GM19324 (cell line): ENCODE measurements around the gene UBE2D1.
A peak's percentile ranks its signal among the peaks of the same experiment; 100 is the strongest.

ENCODE experiments used
- ATAC-seq: cut with Tn5 transposase; IDR thresholded peaks from one replicate; pipeline ENCODE4 v1.9.1; 2021; ENCODE audit warnings: mild to moderate bottlenecking, moderate library complexity; ENCODE audit not compliant: unreplicated experiment, low FRiP score

UBE2D1 gene

DNA sequence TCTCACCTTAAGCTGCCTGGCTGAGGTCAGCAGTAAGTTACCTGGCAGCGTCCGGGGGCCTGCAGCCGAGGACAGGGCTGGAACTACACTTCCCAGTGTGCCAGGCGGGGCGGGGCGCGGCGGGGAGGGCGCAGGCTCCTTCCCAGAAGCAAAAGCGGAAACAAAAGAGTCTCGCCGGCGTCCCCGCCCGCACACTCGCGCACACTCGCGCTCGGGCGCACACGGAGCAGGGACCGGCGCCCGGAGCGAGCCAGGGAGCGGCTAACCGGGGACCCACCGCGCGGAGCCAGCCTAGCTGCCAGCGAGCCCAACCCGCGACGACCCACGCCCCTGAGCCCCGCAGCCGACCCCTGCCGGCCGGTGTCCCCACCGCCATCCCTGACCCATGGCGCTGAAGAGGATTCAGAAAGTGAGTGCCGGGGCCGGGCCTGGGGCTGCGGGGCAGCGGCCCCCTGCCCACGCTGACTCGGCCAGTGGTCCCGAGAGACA lies at the start of gene UBE2D1:
UBE2D1 (plus strand) TSS at position 190 of the 489 bp plus-strand sequence; CDS start at position 386, 196 bp downstream.
- ATAC-seq: peak; percentile 99

DNA sequence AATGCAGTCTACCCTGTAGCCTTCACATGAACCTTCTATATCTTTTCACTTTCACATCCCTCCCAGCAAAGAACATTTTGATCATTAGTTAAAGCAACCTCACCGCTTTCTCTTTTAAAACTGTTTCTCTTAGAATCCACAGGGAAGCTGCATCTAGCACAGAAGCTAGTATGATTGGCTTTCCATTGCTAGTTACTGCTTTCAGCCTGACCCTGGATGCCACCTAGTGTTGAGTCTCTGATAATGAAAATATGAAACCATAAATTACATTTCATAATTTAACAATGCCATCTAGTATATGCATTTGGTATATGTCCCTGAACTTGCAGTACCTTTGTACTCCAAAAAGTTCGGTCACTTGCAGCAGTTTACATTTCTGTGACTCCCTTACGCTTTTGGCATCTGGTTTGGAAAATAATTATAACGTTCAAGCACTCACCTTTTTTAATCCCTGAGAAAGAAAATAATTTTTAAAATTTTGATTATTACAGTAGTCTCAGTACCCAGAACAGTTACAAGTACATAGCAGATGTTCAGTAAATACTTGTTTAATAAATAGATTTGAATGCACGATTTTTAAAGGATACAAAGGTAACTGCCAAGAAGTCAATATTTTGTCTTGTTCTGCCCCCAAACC lies 43.1 kb upstream of the UBE2D1 start:
- ATAC-seq: peak; percentile 70

DNA sequence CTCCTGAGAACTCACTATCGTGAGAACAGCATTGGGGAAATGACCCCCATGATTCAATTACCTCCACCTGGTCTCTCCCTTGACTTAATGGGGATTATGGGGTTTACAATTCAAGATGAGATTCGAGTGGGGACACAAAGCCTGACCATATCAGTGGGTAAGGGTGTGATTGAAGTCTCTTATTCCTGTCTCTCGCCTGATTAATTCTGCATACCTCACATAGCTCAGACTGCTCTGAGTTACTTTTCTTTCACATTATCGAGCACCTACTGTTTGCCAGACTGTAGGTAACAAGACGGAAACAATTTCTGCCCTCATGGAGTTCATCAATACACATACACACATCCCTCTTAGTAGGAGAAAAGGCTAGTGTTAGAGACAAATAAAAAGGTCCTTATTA lies 40.8 kb upstream of the UBE2D1 start:
- no peak for ATAC-seq

- peak; percentile 82 for ATAC-seq
Observed at GRCh38 chr10:58299580-58299979, 35.2 kb upstream of the UBE2D1 start.

- ATAC-seq: no peak
Observed at GRCh38 chr10:58300676-58301075, 34.1 kb upstream of the UBE2D1 start.

DNA sequence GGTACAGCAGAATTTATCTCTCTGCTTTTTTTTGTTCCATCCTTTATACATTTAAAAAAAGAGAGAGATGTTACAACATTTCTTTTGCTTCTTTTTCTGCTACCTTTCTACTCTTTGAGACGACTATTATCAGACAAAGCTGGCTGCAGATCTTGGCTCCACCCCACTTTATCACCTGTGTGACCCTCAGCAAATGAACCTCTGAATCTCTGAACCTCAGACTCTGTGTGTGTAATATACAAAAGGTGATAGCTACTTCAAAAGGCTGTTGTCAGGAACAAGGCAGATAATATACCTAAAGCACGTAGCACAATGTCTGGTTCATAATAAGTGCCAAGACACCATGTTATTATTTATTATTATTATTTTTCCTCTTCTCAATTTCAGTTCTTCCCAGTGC lies 32.6 kb upstream of the UBE2D1 start:
- ATAC-seq: no peak

GRCh38 chr10:58304099-58304633 lies 30.6 kb upstream of the UBE2D1 start:
- no peak for ATAC-seq

DNA sequence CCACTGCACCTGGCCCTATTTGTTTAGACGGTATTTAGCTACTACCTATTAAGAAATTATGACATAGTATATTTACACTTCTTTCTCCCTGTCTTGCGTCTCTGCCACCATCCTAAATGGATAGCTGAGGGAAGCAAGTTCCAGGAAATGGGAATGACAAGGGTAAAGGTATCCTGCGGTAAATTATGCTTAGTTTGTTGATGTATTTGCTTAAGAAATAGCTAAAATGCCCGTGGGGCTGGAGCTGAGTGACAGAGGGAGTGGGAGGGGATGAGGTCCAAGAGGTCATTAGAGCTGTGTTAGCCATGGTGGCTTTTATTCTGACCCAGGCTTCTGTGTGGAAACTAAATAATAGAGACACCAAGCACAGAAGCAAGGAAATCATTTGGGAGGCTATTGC lies 29.0 kb upstream of the UBE2D1 start:
- no peak for ATAC-seq

GRCh38 chr10:58307676-58308075 lies 27.1 kb upstream of the UBE2D1 start:
- ATAC-seq: no peak

DNA sequence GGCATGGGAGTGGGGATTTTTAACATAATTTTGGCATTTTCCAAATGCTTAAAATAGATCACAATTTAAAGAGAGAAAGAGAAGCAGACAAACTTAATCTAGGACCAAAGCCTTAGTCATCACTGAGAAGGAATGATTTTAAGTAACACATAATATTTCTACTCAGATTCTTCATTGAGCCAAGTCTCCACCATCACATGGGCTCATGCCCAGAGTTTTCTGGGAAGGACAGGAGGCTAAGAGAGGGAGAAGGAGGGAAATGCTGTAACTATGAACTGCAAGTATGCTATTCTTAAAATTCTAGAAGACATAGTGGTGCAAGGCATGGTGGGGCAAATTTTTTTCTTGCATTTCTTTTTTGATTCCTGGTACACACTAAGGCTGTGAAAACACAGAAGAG lies 23.8 kb upstream of the UBE2D1 start:
- no peak for ATAC-seq

- no peak for ATAC-seq
Observed at GRCh38 chr10:58316874-58317273, 17.9 kb upstream of the UBE2D1 start.

DNA sequence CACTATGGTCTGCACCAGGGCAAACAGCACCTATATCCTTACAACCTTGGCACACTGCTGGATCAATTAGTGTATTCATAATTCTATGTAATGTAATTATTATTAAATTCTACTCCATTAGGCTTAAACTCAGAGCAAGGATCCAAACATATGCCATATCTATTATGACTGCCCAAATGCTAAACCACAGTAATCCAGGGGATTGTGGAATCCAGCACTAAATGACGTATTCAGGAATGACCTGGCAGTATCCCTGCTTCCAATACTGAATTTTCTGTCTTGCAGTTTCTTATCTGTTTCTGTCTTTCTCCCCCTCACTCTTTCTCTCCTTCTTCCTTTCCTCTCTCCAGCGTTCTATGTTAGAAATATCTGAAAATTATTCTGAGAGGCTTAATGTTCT lies 16.5 kb upstream of the UBE2D1 start:
- no peak for ATAC-seq

GRCh38 chr10:58319599-58319998 lies 15.2 kb upstream of the UBE2D1 start:
- ATAC-seq: no peak

DNA sequence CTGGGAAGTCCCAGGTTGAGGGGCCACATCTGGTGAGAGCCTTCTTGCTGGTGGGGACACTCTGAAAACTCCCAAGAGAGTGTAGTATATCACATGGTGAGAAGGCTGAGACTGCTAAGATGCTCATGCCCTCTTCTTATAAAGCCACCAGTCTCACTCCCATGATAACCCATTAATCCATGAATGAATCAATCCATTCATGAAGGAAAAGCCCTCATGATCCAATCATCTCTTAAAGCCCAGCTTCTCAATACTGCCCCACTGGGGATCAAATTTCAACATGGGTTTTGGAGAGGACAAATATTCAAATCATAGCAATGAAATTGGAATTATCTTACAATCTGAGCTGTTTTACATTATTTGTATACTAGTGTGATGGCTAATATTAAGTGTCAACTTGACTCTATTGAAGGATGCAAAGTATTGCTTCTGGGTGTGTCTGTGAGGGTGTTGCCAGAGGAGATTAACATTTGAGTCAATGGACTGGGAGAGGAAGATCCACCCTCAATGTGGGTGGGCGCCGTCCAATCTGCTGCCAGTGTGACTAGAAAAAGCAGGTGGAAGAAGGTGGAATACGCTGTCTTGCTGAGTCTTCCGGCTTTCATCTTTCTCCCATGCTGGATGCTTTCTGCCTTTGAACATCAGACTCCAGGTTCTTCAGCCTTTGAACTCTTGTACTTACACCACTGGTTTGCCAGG lies 14.3 kb upstream of the UBE2D1 start:
- no peak for ATAC-seq

GRCh38 chr10:58322072-58322834 lies 12.6 kb upstream of the UBE2D1 start:
- ATAC-seq: peak; percentile 64

DNA sequence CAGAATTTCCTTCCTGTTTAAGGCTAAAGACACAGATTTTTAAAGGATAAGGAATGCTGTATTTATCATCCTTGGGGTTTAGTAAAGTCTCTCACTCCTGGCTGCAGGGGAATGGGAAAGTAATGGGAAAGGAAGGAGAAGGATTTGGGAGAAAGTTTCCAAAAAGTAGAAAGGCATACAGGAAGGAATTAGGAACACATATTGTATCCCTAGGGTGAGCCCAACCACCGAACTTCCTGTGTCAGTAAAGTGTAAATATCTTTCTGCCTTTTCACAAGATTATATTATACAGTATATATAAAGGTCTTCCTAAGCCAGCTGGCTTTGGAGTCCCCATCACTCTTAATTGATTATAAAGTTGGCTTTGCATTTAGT lies 12.0 kb upstream of the UBE2D1 start:
- no peak for ATAC-seq

GRCh38 chr10:58326967-58327381 lies 7.8 kb upstream of the UBE2D1 start:
- ATAC-seq: no peak

DNA sequence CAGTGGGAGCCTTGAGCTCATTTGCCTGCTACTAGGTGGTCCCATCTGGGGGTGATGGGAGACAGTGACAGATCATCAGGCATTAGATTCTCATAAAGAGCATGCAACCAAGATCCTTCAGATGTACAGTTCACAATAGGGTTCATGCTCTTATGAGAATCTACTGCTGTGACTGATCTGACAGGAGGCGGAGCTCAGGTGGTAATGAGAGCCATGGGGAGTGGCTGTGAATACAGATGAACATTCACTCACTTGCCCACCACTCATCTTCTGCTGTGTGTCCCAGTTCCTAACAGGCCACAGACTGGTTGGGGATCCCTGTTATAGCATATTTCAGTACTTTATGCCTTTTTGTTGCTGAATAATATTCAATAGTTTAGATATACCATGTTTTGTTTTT lies 6.6 kb upstream of the UBE2D1 start:
- ATAC-seq: no peak

- ATAC-seq: no peak
Observed at GRCh38 chr10:58330431-58330830, 4.4 kb upstream of the UBE2D1 start.

- ATAC-seq: no peak
Observed at GRCh38 chr10:58331646-58332045, 3.2 kb upstream of the UBE2D1 start.

DNA sequence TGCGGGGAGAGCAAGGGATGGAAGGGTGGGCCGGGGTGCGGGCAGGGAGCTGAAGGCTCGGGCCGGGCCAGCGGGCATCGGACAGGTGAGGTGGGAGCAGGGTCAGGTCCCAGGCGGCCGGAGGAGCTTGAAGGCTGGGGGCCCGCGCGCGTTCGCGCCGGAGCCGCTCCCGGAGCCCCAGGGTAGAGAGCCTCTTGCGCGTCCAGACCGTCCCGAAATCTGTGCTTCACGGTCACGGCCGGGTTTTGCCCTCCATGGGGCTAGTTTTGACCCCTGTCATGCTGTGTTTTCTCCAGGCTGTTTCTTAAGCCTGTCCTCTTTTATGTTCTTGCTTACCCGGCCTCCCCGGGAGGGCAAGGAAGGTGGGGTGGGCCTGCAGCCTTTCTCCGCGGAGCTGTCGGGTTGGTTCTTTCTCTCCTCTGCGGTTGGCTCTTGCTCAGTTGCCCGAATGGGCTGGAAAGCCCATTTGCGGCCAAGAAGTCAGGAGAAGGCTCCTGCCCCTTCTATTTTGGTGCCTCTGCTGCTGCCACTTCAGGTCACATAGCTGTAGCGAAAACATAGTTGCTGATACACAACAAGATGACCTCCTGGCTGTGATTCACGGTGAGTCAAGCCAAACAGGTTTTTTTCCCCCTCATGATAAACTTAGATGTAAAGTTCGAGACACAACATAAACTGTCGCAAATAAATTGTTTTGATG lies 650 bp downstream of the UBE2D1 start:
- ATAC-seq: peak; percentile 61
